Measurements from ENCODE around the gene AIF1L.
"Not testable (repeated sequence)": the region's sequence is repeated elsewhere in the genome, so short reads cannot be mapped to it uniquely, and the experiment has no call there.

The AIF1L gene

DNA sequence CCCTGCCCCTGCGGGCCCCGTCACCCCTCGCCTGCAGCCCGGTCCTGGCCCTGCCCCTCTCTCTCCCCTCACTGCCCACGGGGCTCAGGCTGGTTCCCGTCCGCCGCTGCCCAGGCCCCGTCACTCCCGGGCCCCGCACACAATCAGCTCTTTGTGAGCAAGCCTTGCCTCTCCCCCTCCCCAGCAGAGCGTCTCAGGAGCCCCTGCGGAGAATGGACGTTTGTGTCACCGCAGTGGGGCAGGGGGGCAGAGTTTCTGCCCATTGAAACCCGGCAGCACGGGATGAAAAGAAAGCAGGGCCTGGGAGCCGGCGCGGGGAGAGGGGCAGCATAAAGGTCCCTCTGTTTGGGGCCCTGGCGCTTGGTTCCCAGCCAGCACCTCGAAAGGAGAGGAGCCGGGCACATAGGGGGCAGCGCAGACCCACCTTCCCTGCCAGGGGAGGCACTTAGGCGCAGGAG lies 15.6 kb downstream of the AIF1L start:
- no peaks in the 10 kb centered on the region for H3K4me1 ChIP-seq (ENCODE audit: low read depth, poor library complexity, severe bottlenecking)
- H3K27ac ChIP-seq: no peak overlapping the region
- no peaks in the 10 kb centered on the region for H3K36me3 ChIP-seq (ENCODE audit: insufficient read depth)
- H3K79me2 ChIP-seq (ENCODE audit: insufficient read depth, low read depth): no peaks in the 10 kb centered on the region
- H3K4me2 ChIP-seq: no peak overlapping the region
- no peak overlapping the region for H3K9ac ChIP-seq
- H3K4me3 ChIP-seq (IDR thresholded peaks at IDR 0.05; ENCODE audit: insufficient read depth, low read depth, low read length): no peak overlapping the region
- H2AFZ ChIP-seq (ENCODE audit: low read depth): no peak overlapping the region
- peaks cover 10% of the 10 kb centered on the region; the same call in 1 of the 2 replicates for H3K27me3 ChIP-seq (ENCODE audit: insufficient read depth, low read depth)
- no peaks in the 10 kb centered on the region for H4K20me1 ChIP-seq (ENCODE audit: insufficient read depth)
- TF ChIP-seq, protein P1, sequence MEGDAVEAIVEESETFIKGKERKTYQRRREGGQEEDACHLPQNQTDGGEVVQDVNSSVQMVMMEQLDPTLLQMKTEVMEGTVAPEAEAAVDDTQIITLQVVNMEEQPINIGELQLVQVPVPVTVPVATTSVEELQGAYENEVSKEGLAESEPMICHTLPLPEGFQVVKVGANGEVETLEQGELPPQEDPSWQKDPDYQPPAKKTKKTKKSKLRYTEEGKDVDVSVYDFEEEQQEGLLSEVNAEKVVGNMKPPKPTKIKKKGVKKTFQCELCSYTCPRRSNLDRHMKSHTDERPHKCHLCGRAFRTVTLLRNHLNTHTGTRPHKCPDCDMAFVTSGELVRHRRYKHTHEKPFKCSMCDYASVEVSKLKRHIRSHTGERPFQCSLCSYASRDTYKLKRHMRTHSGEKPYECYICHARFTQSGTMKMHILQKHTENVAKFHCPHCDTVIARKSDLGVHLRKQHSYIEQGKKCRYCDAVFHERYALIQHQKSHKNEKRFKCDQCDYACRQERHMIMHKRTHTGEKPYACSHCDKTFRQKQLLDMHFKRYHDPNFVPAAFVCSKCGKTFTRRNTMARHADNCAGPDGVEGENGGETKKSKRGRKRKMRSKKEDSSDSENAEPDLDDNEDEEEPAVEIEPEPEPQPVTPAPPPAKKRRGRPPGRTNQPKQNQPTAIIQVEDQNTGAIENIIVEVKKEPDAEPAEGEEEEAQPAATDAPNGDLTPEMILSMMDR (conservative IDR thresholded peaks at IDR 0.05; ENCODE audit: low read depth, low read length): no peak

DNA sequence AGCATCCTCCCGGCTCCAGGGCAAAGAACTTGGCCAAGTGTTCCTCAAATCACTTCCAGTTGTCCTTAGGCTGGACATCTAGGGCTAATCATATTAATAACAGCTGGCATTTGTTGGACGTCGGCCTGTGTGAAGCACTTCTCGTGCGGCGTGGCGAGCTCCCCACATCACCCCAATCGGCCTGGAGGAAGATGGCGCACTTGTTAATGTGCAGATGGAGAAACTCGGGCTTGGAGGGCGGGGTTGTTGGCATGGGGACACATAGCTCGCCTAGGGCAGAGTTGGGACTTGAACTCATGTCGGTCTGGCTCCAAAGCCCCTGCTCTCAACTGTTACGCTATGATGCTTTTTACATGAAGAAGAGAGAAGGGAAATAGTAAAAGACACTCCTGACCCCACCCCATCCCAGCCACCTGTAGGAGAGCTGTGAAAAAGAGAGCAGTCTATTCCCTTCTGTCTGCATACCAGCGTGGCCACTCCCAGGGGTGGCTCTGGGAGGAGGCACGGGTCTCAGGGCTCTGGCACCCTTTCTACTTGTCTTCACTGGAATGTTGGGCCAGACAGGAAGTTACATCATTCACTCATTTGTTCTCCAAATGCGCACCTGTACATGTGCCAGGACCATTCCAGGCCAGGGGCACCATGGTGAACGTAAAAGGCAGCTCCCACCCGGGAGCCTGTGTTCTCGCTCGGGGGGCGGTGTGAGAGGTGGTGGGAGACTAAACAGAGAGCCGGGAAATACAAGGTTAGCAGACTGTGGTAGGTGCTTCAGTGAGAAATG lies 16.2 kb downstream of the AIF1L start:
- Histone ChIP-seq H3K36me3 (ENCODE audit: insufficient read depth) (no peaks in the 10 kb centered on the region), H3K4me1 (ENCODE audit: low read depth, poor library complexity, severe bottlenecking) (no peaks in the 10 kb centered on the region), H3K9ac (no peak overlapping the region), H3K4me3 (IDR thresholded peaks at IDR 0.05; ENCODE audit: insufficient read depth, low read depth, low read length) (no peak overlapping the region), H3K27ac (no peak overlapping the region), H3K4me2 (no peak overlapping the region), H3K27me3 (ENCODE audit: insufficient read depth, low read depth) (peaks cover 16% of the 10 kb centered on the region; the same call in 1 of the 2 replicates), H3K79me2 (ENCODE audit: insufficient read depth, low read depth) (no peaks in the 10 kb centered on the region), H2AFZ (ENCODE audit: low read depth) (no peak overlapping the region), H4K20me1 (ENCODE audit: insufficient read depth) (no peaks in the 10 kb centered on the region)
- TF ChIP-seq, protein P1 (conservative IDR thresholded peaks at IDR 0.05; ENCODE audit: low read depth, low read length): no peak

DNA sequence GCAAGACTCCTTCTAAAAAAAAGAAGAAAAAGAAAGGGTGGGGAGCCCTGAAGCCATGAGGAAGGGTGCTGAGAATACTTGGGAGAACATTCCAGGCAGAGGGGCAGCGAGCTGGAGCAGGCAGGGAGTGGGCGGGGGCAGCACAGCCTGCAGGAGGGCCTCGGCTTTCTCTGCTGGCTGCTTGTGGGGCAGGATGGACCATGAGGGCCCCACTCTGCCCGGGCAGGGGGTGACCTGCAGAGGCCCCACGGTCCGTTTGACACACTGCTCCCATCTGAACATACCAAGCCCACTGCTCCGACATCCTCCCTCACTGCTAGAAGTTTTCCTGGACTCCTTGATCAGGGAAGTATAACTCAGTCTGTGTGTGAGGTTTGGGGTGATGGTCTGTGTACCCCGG lies 17.3 kb downstream of the AIF1L start:
- TF ChIP-seq, protein P1 (conservative IDR thresholded peaks at IDR 0.05; ENCODE audit: low read depth, low read length): no peak
- Histone ChIP-seq H2AFZ (ENCODE audit: low read depth) (no peak overlapping the region), H3K79me2 (ENCODE audit: insufficient read depth, low read depth) (no peaks in the 10 kb centered on the region), H3K4me1 (ENCODE audit: low read depth, poor library complexity, severe bottlenecking) (no peaks in the 10 kb centered on the region), H3K4me2 (no peak overlapping the region), H4K20me1 (ENCODE audit: insufficient read depth) (no peaks in the 10 kb centered on the region), H3K4me3 (IDR thresholded peaks at IDR 0.05; ENCODE audit: insufficient read depth, low read depth, low read length) (no peak overlapping the region), H3K9ac (no peak overlapping the region), H3K36me3 (ENCODE audit: insufficient read depth) (no peaks in the 10 kb centered on the region), H3K27ac (no peak overlapping the region), H3K27me3 (ENCODE audit: insufficient read depth, low read depth) (peaks cover 23% of the 10 kb centered on the region; the same call in 1 of the 2 replicates)

DNA sequence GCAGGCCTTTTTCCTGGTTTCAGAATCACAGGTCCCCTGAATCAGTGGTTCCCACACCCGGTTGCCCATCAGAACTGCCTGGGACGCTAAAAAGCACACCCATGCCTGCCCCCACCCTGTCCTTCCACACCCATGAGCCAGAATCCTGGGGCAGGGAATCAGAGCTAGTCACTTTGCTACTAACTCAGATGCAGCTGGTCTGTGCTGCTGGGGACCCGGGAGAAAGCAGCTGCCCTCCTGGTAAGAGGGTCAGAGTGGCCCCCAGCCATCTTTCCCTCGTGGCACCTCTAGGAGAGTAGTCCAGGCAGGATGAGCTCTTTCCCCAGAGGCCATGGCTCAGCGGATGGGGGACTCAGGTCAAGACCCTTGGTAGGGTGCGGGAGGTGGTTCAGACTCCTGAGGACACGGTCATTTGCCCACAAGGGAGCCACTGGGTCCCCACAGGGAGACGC lies 17.8 kb downstream of the AIF1L start:
- Histone ChIP-seq H3K4me3 (IDR thresholded peaks at IDR 0.05; ENCODE audit: insufficient read depth, low read depth, low read length) (no peak overlapping the region), H3K27me3 (ENCODE audit: insufficient read depth, low read depth) (peaks cover 27% of the 10 kb centered on the region; the same call in 1 of the 2 replicates), H3K27ac (no peak overlapping the region), H3K4me1 (ENCODE audit: low read depth, poor library complexity, severe bottlenecking) (no peaks in the 10 kb centered on the region), H4K20me1 (ENCODE audit: insufficient read depth) (no peaks in the 10 kb centered on the region), H3K79me2 (ENCODE audit: insufficient read depth, low read depth) (no peaks in the 10 kb centered on the region), H3K9ac (no peak overlapping the region), H3K36me3 (ENCODE audit: insufficient read depth) (no peaks in the 10 kb centered on the region), H3K4me2 (no peak overlapping the region), H2AFZ (ENCODE audit: low read depth) (no peak overlapping the region)
- TF ChIP-seq, protein P1 (conservative IDR thresholded peaks at IDR 0.05; ENCODE audit: low read depth, low read length): no peak

DNA sequence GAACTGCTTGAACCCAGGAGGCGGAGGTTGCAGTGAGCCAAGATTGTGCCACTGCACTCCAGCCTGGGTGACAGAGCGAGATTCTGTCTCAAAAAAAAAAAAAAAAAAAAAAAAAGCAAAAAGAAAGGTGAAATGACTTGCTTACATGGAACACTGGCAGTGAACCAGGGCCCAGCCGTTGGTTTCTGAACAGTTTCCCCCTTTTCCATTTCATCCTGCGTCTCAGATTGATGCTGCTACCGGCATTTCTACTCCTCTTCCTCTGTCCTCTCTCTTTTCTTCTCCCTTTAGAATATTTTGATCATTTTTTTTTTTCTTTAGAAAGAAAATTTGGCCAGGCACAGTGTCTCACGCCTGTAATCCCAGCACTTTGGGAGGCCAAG lies 19.0 kb downstream of the AIF1L start:
- not testable (repeated sequence) for H3K9ac ChIP-seq; H2AFZ ChIP-seq (ENCODE audit: low read depth); H3K79me2 ChIP-seq (ENCODE audit: insufficient read depth, low read depth); H3K4me2 ChIP-seq; H3K27ac ChIP-seq; H3K36me3 ChIP-seq (ENCODE audit: insufficient read depth); H3K4me3 ChIP-seq (IDR thresholded peaks at IDR 0.05; ENCODE audit: insufficient read depth, low read depth, low read length); H3K4me1 ChIP-seq (ENCODE audit: low read depth, poor library complexity, severe bottlenecking); H4K20me1 ChIP-seq (ENCODE audit: insufficient read depth)
- peaks cover 30% of the 10 kb centered on the region; the same call in 1 of the 2 replicates for H3K27me3 ChIP-seq (ENCODE audit: insufficient read depth, low read depth)

Measured in KMS-11 (cell line).